DOHH2 (cell line): ENCODE data around the gene COMMD10.

ENCODE experiments used
- EZH2phosphoT487 ChIP-seq: fragments of 200-600 bp; sonication (generic); IDR thresholded peaks from 2 replicates; pipeline ENCODE4 v1.6.1; 2017; ENCODE audit warnings: borderline replicate concordance, mild to moderate bottlenecking, antibody characterized with exemption, low read length, moderate library complexity, mixed read lengths
- TF ChIP-seq, protein P1 (sequence below): fragments of 200-600 bp; sonication (generic); IDR thresholded peaks from one replicate; pipeline ENCODE4 v1.5.1; 2014; ENCODE audit warnings: antibody characterized with exemption, mild to moderate bottlenecking, low read depth, low read length; ENCODE audit not compliant: poor library complexity, severe bottlenecking

DNA sequence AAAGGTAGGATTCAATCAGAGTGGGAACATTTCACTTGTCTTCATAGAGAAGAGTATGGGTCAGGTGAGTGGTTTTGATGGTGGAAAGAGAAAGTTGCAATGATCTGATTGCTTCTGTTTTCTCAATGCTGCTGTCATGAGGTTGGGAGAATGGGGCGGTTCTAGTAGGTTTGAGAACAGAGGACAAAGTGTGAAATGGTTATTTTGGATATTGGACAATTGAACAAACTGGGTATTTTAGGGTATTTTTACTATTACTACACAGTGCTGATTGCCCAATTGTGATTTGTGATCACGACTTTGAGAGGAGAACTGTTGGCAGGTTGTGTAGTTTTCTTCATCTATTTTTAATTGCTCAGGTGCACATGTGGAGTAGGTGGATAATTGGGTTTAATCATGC is 60.2 kb downstream of the COMMD10 start:
- TF ChIP-seq, protein P1, sequence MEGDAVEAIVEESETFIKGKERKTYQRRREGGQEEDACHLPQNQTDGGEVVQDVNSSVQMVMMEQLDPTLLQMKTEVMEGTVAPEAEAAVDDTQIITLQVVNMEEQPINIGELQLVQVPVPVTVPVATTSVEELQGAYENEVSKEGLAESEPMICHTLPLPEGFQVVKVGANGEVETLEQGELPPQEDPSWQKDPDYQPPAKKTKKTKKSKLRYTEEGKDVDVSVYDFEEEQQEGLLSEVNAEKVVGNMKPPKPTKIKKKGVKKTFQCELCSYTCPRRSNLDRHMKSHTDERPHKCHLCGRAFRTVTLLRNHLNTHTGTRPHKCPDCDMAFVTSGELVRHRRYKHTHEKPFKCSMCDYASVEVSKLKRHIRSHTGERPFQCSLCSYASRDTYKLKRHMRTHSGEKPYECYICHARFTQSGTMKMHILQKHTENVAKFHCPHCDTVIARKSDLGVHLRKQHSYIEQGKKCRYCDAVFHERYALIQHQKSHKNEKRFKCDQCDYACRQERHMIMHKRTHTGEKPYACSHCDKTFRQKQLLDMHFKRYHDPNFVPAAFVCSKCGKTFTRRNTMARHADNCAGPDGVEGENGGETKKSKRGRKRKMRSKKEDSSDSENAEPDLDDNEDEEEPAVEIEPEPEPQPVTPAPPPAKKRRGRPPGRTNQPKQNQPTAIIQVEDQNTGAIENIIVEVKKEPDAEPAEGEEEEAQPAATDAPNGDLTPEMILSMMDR, result no peak
- no peak for TF ChIP-seq EZH2phosphoT487
